H1 (cell line): ENCODE results near the gene SRPK3. TPM values are rescaled to one million over a fixed set of nuclear protein-coding genes. Genes with fewer than 3 reads are reported as not detected.

Source experiments
- CTCF ChIA-PET: fragments of 300-600 bp; sonication (Branson Sonifier 250); formaldehyde crosslinking; loops from one replicate; lab custom pipeline; 2021; ENCODE audit not compliant: partially characterized antibody; lab: Charles Lee
- POLR2A ChIA-PET: fragments of 300-600 bp; sonication (Branson Sonifier 250); formaldehyde crosslinking; loops from one replicate; lab custom pipeline; 2021; ENCODE audit warnings: inconsistent platforms; ENCODE audit not compliant: partially characterized antibody; lab: Charles Lee
- DNase-seq, 2 experiments: peaks; one replicate each; pipeline versions ENCODE4 v3.0.0 to v3.0.0-alpha.2; 2010 to 2022; ENCODE audit warnings: low spot score in 2 of 2, low read depth in 1 of 2, mixed read lengths in 1 of 2
- FAIRE-seq: peaks from 2 replicates; lab custom pipeline; 2011; peaks lifted over from hg19 to GRCh38; lab: Jason Lieb, UNC
- H2AFZ ChIP-seq: 2 replicates; pipeline ENCODE4 v1.8.1; 2012; ENCODE audit warnings: low read length, inconsistent platforms
- H2AK5ac ChIP-seq: 2 replicates; pipeline ENCODE4 v1.6.1; 2013; ENCODE audit warnings: low read depth, low read length
- H2BK120ac ChIP-seq: replicated peaks from 2 replicates; pipeline ENCODE3; 2013; ENCODE audit warnings: low read depth, low read length, inconsistent platforms
- H2BK12ac ChIP-seq: 2 replicates; pipeline ENCODE4 v1.6.1; 2013; ENCODE audit warnings: low read depth, low read length
- H2BK15ac ChIP-seq: 2 replicates; pipeline ENCODE4 v1.6.1; 2013; ENCODE audit warnings: low read length
- H2BK20ac ChIP-seq: 2 replicates; pipeline ENCODE4 v1.6.1; 2013; ENCODE audit warnings: low read length
- H2BK5ac ChIP-seq: 2 replicates; pipeline ENCODE4 v1.6.1; 2013; ENCODE audit warnings: low read depth, low read length
- H3K14ac ChIP-seq: 2 replicates; pipeline ENCODE4 v1.6.1; 2013; ENCODE audit warnings: inconsistent platforms; ENCODE audit not compliant: insufficient read length
- H3K18ac ChIP-seq: 2 replicates; pipeline ENCODE4 v1.6.1; 2013; ENCODE audit warnings: low read length; ENCODE audit errors: extremely low read depth
- H3K23ac ChIP-seq: 2 replicates; pipeline ENCODE4 v1.6.1; 2013; ENCODE audit warnings: inconsistent platforms; ENCODE audit not compliant: insufficient read length
- H3K23me2 ChIP-seq: 2 replicates; pipeline ENCODE4 v1.6.1; 2013; ENCODE audit warnings: low read depth, low read length
- H3K27ac ChIP-seq: 2 replicates; pipeline ENCODE4 v1.6.1; 2011; ENCODE audit warnings: low read depth, low read length, inconsistent platforms
- H3K27me3 ChIP-seq, 4 experiments: replicated peaks in 1 of 4; 1 replicate in 1 of 4; 2 replicates in 3 of 4; pipeline versions ENCODE4 v1.6.1 to v1.8.1; 2011 to 2013; ENCODE audit warnings: low read length in 3 of 4, mild to moderate bottlenecking in 3 of 4, inconsistent platforms in 2 of 4, mixed read lengths in 2 of 4, moderate library complexity in 1 of 4; ENCODE audit not compliant: control insufficient read depth in 3 of 4, insufficient read depth in 3 of 4; ENCODE audit errors: extremely low read depth in 1 of 4
- H3K36me3 ChIP-seq, 4 experiments: 2 replicates each; pipeline versions ENCODE4 v1.6.1 to v1.8.1; 2011 to 2013; ENCODE audit warnings: mild to moderate bottlenecking in 4 of 4, low read length in 3 of 4, moderate library complexity in 2 of 4, control low read depth in 1 of 4, inconsistent platforms in 1 of 4; ENCODE audit not compliant: insufficient read depth in 4 of 4, control insufficient read depth in 2 of 4
- H3K4ac ChIP-seq: replicated peaks from 2 replicates; pipeline ENCODE3; 2013; ENCODE audit warnings: low read length, low read depth, mixed read lengths, inconsistent platforms; ENCODE audit not compliant: insufficient read length
- H3K4me1 ChIP-seq, 4 experiments: replicated peaks in 1 of 4; 1 replicate in 1 of 4; 2 replicates in 3 of 4; pipeline versions ENCODE4 v1.6.1 to v1.8.1; 2011 to 2013; ENCODE audit warnings: low read length in 3 of 4, inconsistent platforms in 2 of 4, mixed read lengths in 1 of 4; ENCODE audit not compliant: insufficient read depth in 4 of 4, control insufficient read depth in 3 of 4
- H3K4me2 ChIP-seq, 2 experiments: 2 replicates each; pipeline versions ENCODE4 v1.6.1 to v1.8.1; 2011 to 2013; ENCODE audit warnings: low read depth in 2 of 2, low read length in 2 of 2, control low read depth in 1 of 2, inconsistent platforms in 1 of 2, mild to moderate bottlenecking in 1 of 2; ENCODE audit not compliant: insufficient read depth in 1 of 2
- H3K4me3 ChIP-seq, 4 experiments: fragments of 200-600, 300-600 bp in 1 of 4; sonication (generic), shearing (Covaris generic), sonication (Bioruptor Twin) in 1 of 4; 2 replicates each; pipeline versions ENCODE4 v1.5.1 to v1.8.1; 2011 to 2016; ENCODE audit warnings: low read length in 4 of 4, low read depth in 3 of 4, control low read depth in 2 of 4, inconsistent platforms in 2 of 4, mild to moderate bottlenecking in 2 of 4, mixed read lengths in 1 of 4, moderate library complexity in 1 of 4; ENCODE audit not compliant: insufficient read depth in 2 of 4; ENCODE audit errors: extremely low read depth in 1 of 4
- H3K56ac ChIP-seq: replicated peaks from 2 replicates; pipeline ENCODE3; 2013; ENCODE audit warnings: low read depth, mild to moderate bottlenecking, mixed read lengths, low read length, inconsistent platforms; ENCODE audit not compliant: insufficient read length
- H3K79me1 ChIP-seq: 2 replicates; pipeline ENCODE4 v1.6.1; 2013; ENCODE audit warnings: low read depth, low read length, control low read depth
- H3K79me2 ChIP-seq, 2 experiments: 2 replicates each; pipeline versions ENCODE4 v1.6.1 to v1.8.1; 2012 to 2013; ENCODE audit warnings: low read length in 2 of 2, mild to moderate bottlenecking in 2 of 2, inconsistent platforms in 1 of 2; ENCODE audit not compliant: insufficient read depth in 2 of 2, control insufficient read depth in 1 of 2
- H3K9ac ChIP-seq, 4 experiments: replicated peaks in 1 of 4; 1 replicate in 1 of 4; 2 replicates in 3 of 4; pipeline versions ENCODE4 v1.6.1 to v1.8.1; 2011 to 2013; ENCODE audit warnings: low read depth in 3 of 4, low read length in 3 of 4, control low read depth in 2 of 4, mild to moderate bottlenecking in 2 of 4, moderate library complexity in 2 of 4, inconsistent platforms in 1 of 4; ENCODE audit errors: extremely low read depth in 1 of 4
- H3K9me3 ChIP-seq, 2 experiments: 2 replicates each; pipeline versions ENCODE4 v1.6.1 to v1.8.1; 2012 to 2013; ENCODE audit warnings: mild to moderate bottlenecking in 2 of 2, moderate library complexity in 2 of 2, control low read depth in 1 of 2, inconsistent platforms in 1 of 2, low read depth in 1 of 2, low read length in 1 of 2, mixed read lengths in 1 of 2; ENCODE audit not compliant: insufficient read depth in 2 of 2
- H4K20me1 ChIP-seq, 2 experiments: replicated peaks in 1 of 2; 2 replicates each; pipeline versions ENCODE3 to v1.8.1; 2011 to 2013; ENCODE audit warnings: inconsistent platforms in 2 of 2, low read length in 2 of 2, mild to moderate bottlenecking in 1 of 2; ENCODE audit not compliant: insufficient read depth in 2 of 2, control insufficient read depth in 1 of 2
- H4K5ac ChIP-seq: 2 replicates; pipeline ENCODE4 v1.6.1; 2013; ENCODE audit warnings: low read length, low read depth, mixed read lengths, inconsistent platforms; ENCODE audit not compliant: insufficient read length
- H4K8ac ChIP-seq: 2 replicates; pipeline ENCODE4 v1.8.0; 2013; ENCODE audit warnings: mild to moderate bottlenecking, moderate library complexity, low read length, inconsistent platforms; ENCODE audit not compliant: insufficient read depth; ENCODE audit errors: extremely low read depth
- H4K91ac ChIP-seq: replicated peaks from 2 replicates; pipeline ENCODE3; 2013; ENCODE audit warnings: low read length, mixed read lengths, inconsistent platforms; ENCODE audit not compliant: insufficient read length
- ATF2 ChIP-seq: IDR thresholded peaks from 2 replicates; pipeline ENCODE4 v1.6.1; 2012; ENCODE audit warnings: low read length, inconsistent platforms
- CBX5 ChIP-seq: fragments of 300-800, 300-1000 bp; sonication (generic); IDR thresholded peaks from 2 replicates; pipeline ENCODE4 v1.7.1; 2016; ENCODE audit warnings: antibody characterized with exemption, low read length, low read depth
- FOSL1 ChIP-seq: IDR thresholded peaks from 2 replicates; pipeline ENCODE4 v1.6.1; 2011; ENCODE audit warnings: mild to moderate bottlenecking, low read depth, low read length, moderate library complexity; ENCODE audit not compliant: insufficient read depth
- NANOG ChIP-seq: IDR thresholded peaks from 2 replicates; pipeline ENCODE4 v1.6.1; 2011; ENCODE audit warnings: low read length, low read depth, mild to moderate bottlenecking, inconsistent platforms; ENCODE audit not compliant: insufficient read depth, poor library complexity, severe bottlenecking
- POLR2AphosphoS5 ChIP-seq: IDR thresholded peaks from 2 replicates; pipeline ENCODE4 v1.6.1; 2011; ENCODE audit warnings: low read depth, low read length
- SRF ChIP-seq: IDR thresholded peaks from 2 replicates; pipeline ENCODE4 v1.6.1; 2011; ENCODE audit warnings: mild to moderate bottlenecking, low read depth, low read length, moderate library complexity
- WGBS, 2 experiments: shearing (Covaris generic) in 1 of 2; methylation state at CpG; one replicate each; pipeline versions ENCODE4 v1.1.6 to v1.1.7; 2013 to 2015; ENCODE audit warnings: low lambda C conversion rate in 2 of 2, mixed read lengths in 2 of 2, inconsistent platforms in 1 of 2, low coverage in 1 of 2, missing lambda C conversion rate in 1 of 2; ENCODE audit not compliant: insufficient replicate concordance in 2 of 2, insufficient coverage in 1 of 2, insufficient read length in 1 of 2; ENCODE audit errors: extremely low coverage in 1 of 2, missing lambda C conversion rate in 1 of 2; 5-methylcytosine and 5-hydroxymethylcytosine counted together
- polyA plus RNA-seq, 7 experiments: library from polyadenylated mRNA; depleted of rRNA in 3 of 7; stranded (reverse) in 5 of 7; unstranded in 2 of 7; fragments of >200 nt in 5 of 7; fragments of 200-250 nt in 2 of 7; gene quantifications; 1 replicate in 5 of 7; 2 replicates in 1 of 7; 4 replicates in 1 of 7; pipeline versions ENCODE4 v1.2.1 to v1.2.3, GENCODE V29; 2011 to 2013; ENCODE audit warnings: missing spikeins in 2 of 7, mixed read lengths in 2 of 7
- total RNA-seq: library from RNA; stranded (reverse); fragmentation: NEBNext Ultra II Directional; extraction: Animal tissue kit (Norgen Biotek cat#: 25700); gene quantifications from 2 replicates; pipeline ENCODE4 v1.2.1, GENCODE V29; 2021

The SRPK3 gene
- total and polyA plus RNA-seq, 2 of the 8 experiments (the other 6 are each of a cell fraction or from before 2014, with no cell fraction given): not detected

GRCh38 chrX:153813161-153813560 lies 32.3 kb downstream of the SRPK3 start:
- Histone ChIP-seq H3K36me3 (peaks cover 0 to under 1% (median 0%) of the 10 kb centered on the region in 4 experiments; a peak in 1 of 8 replicates), H3K23ac (no peak overlapping the region), H2BK120ac (no peak overlapping the region), H2BK20ac (no peak overlapping the region), H3K9ac (no peak overlapping the region), H3K4me2 (no peak overlapping the region), H2AK5ac (no peak overlapping the region), H3K79me2 (peaks cover 15 to 87% of the 10 kb centered on the region in 2 experiments), H2BK5ac (no peak overlapping the region), H3K23me2 (no peaks in the 10 kb centered on the region), H4K5ac (no peak overlapping the region), H4K20me1 (peaks cover 0 to 31% of the 10 kb centered on the region in 2 experiments), H3K14ac (no peak overlapping the region), H3K4me3 (no peak overlapping the region), H3K27ac (no peak overlapping the region), H2BK15ac (no peak overlapping the region), H3K9me3 (no peaks in the 10 kb centered on the region), H4K8ac (no peak overlapping the region), H3K18ac (no peak overlapping the region), H3K56ac (no peak overlapping the region), H2BK12ac (no peak overlapping the region), H3K79me1 (peaks cover 2% of the 10 kb centered on the region; the same call in 1 of the 2 replicates), H2AFZ (no peak overlapping the region), H3K4me1 (peaks cover 0 to 17% (median 7%) of the 10 kb centered on the region in 4 experiments; a peak in 4 of 7 replicates), H3K4ac (no peak overlapping the region), H4K91ac (no peak overlapping the region), H3K27me3 (no peaks in the 10 kb centered on the region)
- WGBS, 2 experiments: 94% methylated on average over 2 of the region's 5 CpGs; no CpG with 5 or more reads in 1 of the 2 experiments
- ChIA-PET POLR2A (interaction anchor here (1.0 kb wide), 1 partner anchor 46 kb away, joined by 3 read pairs; no protein-coding TSS in a partner anchor), CTCF (no interaction called here)
- DNase-seq: no peak
- FAIRE-seq: no peak
- TF ChIP-seq SRF (no peak), NANOG (no peak), ATF2 (no peak), CBX5 (no peak), FOSL1 (no peak), POLR2AphosphoS5 (no peak)
